GM21367 (cell line): ENCODE data around the gene AGAP3.

Experiments used
- ATAC-seq: cut with Tn5 transposase; IDR thresholded peaks from one replicate; pipeline ENCODE4 v1.9.1; 2021; ENCODE audit not compliant: unreplicated experiment

AGAP3 gene

GRCh38 chr7:151122796-151123157 lies 36.5 kb downstream of the AGAP3 start:
- no peak for ATAC-seq

- ATAC-seq, result no peak
Measured at GRCh38 chr7:151123158-151123821, 37.0 kb downstream of the AGAP3 start.

DNA sequence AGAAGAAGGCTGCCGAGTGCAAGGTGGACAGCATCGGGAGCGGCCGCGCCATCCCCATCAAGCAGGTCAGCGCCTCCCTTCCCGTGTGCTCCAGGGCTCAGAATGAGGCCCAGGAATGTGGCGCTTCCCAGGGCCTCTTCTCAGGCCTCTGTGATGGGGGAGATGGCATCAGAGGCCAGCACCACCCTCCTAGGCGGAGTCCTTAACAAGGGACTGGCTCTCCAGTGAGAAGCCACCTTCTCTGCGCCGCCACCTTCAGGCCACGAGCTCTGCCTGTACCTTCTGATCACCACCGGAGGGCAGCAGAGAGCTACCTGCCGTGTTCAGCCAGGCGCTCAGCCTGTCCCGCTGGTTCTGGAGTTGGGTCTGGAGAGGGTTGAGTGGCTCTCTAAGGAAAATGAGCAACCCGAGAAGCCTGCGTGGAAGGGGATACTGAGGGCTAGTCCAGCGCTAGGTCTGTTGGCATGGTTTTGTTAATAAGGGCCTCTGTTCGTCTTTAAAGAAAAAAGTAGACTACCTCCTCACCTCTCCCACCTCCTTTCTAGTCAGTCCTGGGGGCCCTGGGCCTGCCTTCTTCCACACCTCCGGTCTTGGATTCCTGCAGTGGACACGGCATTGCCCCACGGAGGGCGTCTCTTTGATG lies 37.7 kb downstream of the AGAP3 start:
- ATAC-seq, result no peak

- no peak for ATAC-seq
Measured at GRCh38 chr7:151124481-151124880, 38.2 kb downstream of the AGAP3 start.

DNA sequence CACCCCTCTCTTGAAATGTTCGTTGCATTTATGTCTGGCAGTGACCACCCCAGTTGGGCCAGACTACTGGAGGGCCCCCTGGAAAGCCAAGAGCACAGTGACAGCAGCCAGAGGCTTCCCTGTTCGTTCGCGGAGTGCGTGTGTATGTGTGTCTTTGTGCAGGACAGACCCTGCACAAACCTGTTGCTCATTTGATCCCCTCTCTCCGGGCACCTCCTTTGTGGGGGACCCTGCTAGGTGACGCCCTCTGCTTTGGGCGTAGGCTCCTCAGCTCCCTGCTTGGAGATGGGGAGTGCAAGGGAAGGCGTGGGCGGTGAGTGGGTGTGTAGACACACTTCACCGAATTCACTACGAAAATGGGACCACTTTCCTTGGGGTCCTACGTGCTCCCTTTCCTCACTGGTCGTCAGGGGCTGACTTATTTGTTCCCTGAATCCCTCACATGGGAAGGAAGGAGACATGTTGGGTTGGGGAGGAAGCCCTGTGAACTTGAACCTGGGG lies 38.7 kb downstream of the AGAP3 start:
- no peak for ATAC-seq

DNA sequence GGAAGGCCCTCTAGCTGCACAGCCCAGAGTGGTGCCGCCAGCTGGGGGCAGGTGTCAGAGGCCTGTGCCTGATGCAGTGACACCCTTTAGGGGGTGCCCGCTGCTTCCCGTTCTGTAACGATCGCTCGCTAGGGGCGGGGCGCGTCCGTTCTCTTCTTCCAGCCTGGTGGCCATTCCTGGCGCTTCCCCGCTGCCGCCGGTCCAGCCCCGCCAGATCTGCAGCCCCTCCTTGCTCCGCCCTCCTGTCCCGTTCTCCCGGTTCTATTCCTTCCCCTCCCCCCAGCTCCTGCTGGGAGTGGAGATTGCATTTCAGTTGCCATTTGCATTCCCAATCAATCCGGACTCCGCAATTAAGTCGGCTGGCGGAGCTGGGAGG lies 39.2 kb downstream of the AGAP3 start:
- no peak for ATAC-seq

- no peak for ATAC-seq
Measured at GRCh38 chr7:151125846-151126481, 39.7 kb downstream of the AGAP3 start.

- no peak for ATAC-seq
Measured at GRCh38 chr7:151126491-151127137, 40.3 kb downstream of the AGAP3 start.

GRCh38 chr7:151128144-151128543 lies 41.9 kb downstream of the AGAP3 start:
- no peak for ATAC-seq

GRCh38 chr7:151128716-151129115 lies 42.4 kb downstream of the AGAP3 start:
- no peak for ATAC-seq

DNA sequence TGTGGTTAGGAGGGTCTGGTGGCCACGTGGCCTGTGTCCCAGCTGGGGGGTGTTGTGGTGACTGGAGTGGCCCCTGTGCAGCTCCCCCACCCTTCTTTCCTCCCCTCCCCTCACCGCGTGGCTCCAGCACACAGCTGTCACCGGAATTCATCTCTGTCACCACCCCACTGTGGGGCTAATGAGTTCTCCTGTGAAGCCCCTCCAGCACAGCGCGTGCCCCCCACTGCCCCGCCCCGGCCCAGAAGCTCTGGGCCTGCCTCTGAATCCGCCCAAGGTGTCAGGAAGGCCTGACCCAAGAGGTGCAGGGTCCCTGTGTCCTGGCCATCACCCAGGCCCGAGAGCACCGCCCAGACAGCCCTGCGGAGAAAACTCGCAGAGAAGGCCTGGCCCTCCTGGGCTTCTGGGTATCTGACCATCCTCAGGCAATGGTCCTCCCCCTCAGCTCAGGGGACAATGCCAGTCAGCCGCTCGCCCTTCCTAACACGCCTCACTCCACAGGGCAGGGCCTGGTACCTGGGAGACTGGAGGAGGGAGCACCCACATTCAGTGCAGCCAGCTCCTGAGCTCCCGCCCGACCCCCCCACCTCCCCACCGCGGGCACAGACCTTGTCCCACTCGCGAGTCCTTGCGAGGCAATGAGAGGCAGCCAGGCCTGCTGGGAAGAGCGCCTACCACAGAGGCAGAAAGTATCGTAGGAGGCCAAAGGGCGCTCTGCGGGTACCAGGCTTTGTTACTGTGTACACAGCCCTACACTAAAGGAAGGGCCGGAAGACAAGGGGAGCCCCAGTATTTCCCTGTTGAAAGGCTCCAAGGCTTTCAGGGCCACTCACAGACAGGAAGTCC lies 43.1 kb downstream of the AGAP3 start:
- ATAC-seq, result no peak

- ATAC-seq, result no peak
Measured at GRCh38 chr7:151129960-151130591, 43.8 kb downstream of the AGAP3 start.

- no peak for ATAC-seq
Measured at GRCh38 chr7:151130741-151131157, 44.5 kb downstream of the AGAP3 start.

DNA sequence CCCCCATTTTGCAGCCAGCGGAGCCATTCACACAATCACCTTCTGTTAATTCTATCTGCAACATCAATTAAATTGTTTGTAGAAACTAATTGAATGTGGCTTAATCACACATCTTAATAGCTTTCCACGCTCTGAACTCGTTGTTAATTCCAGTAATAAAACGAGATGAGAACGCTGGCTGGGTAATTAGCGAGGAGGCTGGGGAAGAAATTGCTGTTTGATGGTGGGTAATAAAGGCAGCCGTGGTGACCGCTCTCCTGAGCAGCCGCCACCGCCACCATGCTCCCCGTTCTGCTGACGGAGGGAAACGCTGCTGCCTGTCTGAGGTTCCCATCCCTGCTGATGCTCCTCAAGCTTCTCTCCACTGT lies 44.9 kb downstream of the AGAP3 start:
- ATAC-seq, result no peak

DNA sequence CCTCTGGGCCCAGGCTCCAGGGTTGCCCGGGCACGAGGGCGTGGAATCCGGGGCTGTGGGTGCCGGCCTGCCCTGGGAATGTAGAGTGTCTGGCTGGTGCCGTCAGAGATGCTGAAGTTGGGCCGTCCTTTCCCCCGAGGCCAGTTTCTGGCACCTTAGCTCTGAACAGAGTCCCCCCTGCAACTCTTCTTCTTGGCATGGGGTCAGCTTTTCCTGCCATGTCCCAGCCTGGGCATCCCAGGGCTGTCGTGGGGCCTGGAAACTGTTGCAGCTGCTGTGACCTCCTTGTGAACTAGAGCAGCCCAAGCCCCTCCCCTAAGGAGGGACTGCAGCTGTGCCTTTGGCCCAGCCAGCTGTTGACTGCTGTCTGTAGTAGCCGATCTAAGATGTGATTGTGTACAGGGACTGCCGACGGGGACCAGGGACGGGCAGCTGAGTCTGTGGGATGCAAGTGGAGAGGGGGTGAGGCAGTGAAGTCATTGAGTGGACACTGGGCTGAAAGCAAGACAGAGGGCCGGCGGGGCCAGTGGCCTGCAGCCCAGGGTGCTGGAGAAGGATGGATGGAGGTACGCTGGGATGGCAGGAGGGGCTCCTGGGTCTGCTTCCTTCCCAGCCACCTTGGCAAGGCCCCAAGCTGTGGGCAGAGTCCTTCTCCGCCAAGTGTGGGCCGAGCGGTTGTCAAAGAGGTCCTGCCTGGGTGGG lies 45.5 kb downstream of the AGAP3 start:
- no peak for ATAC-seq

DNA sequence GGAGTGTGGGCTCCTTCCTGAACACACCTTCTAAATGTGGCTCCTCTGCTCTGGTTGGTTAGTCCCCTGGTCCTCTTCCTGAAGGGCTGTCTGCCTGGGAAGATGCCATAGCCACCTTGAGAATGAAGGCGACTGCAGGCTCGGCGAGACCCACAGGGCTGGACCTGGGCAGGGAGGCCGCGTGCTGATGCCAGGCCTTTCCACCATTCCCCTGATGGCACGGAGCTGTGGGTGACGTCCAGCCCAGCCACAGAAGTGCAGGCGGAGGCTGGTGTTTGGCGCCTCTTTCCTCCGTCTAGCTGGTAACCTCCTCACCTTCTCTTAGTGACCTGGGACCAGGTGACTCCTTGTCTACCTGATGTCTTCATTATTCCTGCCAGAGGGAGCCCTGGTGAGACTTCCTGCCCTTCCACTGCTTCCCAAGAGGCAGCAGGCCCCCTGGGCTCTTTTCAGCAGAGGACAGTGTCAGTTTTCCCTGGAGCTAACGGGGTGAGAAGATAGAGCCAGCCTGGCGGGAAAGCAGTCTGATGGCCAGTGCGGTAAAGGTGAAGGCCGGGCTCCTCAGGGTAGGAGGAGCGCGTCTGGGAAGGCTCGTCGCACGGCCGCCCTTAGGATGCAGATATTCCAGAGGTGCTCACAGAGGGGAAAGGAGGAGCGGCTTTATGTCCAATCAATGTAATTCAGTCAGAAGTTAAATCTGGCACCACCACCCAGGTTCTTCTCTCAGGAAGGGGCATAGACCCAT lies 46.4 kb downstream of the AGAP3 start:
- ATAC-seq, result no peak

GRCh38 chr7:151133266-151133985 lies 47.2 kb downstream of the AGAP3 start:
- ATAC-seq, result no peak

DNA sequence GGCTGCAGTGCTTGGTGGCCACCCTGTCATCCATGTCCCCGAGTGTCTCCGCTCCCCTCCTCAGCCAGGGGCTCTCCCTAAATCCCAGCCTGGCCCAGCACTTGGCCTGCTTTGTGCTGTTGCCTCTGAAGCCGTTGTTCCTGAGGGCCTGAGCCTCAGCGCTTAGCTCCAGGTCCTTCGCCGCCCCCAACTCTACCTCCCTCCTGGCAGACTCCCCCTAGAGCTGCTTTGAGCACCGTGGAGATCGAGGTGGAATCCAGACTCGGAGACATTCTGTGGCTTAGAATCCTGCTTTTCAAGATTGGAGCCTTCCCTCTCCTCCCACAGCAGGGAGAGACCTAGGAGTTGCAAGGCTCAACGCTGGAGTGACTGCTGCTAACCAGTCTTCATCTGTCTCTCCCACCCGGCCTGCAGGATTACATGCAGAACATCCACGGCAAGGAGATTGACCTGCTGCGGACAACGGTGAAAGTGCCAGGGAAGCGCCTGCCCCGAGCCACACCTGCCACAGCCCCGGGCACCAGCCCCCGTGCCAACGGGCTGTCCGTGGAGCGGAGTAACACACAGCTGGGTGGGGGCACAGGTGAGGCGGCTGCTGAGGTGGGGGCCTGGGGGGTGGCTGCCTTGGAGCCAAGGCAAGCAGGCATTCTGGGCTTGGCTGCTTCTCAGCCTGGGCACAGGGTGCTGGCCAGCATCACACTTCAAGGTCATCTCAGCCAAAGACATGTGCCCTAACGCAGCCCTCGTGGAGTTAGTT lies 47.9 kb downstream of the AGAP3 start:
- ATAC-seq, result no peak
